Stimulated activated CD8-positive, alpha-beta memory T cell treated with anti-CD3 and anti-CD28 coated beads, Interleukin-7, amount 100 ng/mL, for 48 hours (primary cell): ENCODE results near the gene OR12D1.

Experiments
- DNase-seq, 2 donors: peaks; one replicate each; pipeline ENCODE4 v3.0.0-alpha.2; 2020; ENCODE audit warnings: low read depth in 1 of 2; ENCODE audit errors: extremely low read depth in 1 of 2

Gene OR12D1

GRCh38 chr6:29462022-29462421, 47.3 kb downstream of the OR12D1 start:
- no peak for DNase-seq

GRCh38 chr6:29465279-29465678, 50.6 kb downstream of the OR12D1 start:
- no peak for DNase-seq

- DNase-seq, result no peak
These were observed 51.1 kb downstream of the OR12D1 start for GRCh38 chr6:29465801-29466200.

- no peak for DNase-seq
These were observed 51.5 kb downstream of the OR12D1 start for GRCh38 chr6:29466241-29466640.
